ENCODE results near the gene PRND.

DNA sequence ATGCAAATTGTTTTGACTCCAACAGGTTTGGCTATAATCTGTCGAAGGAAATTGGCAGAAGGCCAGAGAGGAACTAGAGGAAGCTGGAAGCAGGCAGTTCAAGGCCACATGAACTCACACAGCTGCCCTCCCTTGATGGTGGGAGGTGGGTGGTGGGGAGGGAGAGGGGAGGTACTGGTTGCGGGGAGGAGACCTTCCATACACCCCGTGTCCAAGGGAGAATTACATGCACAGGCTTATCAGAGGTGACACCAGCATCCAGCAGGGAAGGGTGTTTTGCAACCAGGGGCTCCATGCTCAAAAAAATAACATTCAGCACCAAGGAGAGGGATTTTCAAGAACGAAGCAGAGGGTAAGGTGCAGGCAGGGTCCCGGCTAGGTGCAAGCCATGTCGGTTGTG lies 9.1 kb downstream of the PRND start:
- TF ChIP-seq, protein P1, sequence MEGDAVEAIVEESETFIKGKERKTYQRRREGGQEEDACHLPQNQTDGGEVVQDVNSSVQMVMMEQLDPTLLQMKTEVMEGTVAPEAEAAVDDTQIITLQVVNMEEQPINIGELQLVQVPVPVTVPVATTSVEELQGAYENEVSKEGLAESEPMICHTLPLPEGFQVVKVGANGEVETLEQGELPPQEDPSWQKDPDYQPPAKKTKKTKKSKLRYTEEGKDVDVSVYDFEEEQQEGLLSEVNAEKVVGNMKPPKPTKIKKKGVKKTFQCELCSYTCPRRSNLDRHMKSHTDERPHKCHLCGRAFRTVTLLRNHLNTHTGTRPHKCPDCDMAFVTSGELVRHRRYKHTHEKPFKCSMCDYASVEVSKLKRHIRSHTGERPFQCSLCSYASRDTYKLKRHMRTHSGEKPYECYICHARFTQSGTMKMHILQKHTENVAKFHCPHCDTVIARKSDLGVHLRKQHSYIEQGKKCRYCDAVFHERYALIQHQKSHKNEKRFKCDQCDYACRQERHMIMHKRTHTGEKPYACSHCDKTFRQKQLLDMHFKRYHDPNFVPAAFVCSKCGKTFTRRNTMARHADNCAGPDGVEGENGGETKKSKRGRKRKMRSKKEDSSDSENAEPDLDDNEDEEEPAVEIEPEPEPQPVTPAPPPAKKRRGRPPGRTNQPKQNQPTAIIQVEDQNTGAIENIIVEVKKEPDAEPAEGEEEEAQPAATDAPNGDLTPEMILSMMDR (IDR thresholded peaks at IDR 0.05): no peak
- TF ChIP-seq POLR2AphosphoS5 (IDR thresholded peaks at IDR 0.05) (no peak), POLR2A (IDR thresholded peaks at IDR 0.05) (no peak), EP300 (IDR thresholded peaks at IDR 0.05) (no peak)

All from suprapubic skin (tissue), 4 donors.